SK-N-SH treated with all-trans-retinoic acid at 6 μM for 48 hours (cell line): ENCODE measurements around the gene BUD23.

ENCODE experiments used
- ATAC-seq: fragments of 200-7000 bp; cut with Tn5 transposase; 3 replicates; pipeline ENCODE4 v1.9.1; 2020; ENCODE audit warnings: mild to moderate bottlenecking, moderate library complexity
- CREB5 ChIP-seq: fragments of 250-450 bp; sonication (Bioruptor Pico); IDR thresholded peaks from 2 replicates; pipeline ENCODE4 v1.5.1; 2020; ENCODE audit warnings: low read depth, mild to moderate bottlenecking, moderate library complexity
- CSDC2 ChIP-seq: fragments of 250-450 bp; sonication (Bioruptor Pico); IDR thresholded peaks from 2 replicates; pipeline ENCODE4 v1.5.0; 2020; ENCODE audit warnings: mild to moderate bottlenecking, moderate library complexity
- ESRRG ChIP-seq: fragments of 250-450 bp; sonication (Bioruptor Pico); IDR thresholded peaks from 2 replicates; pipeline ENCODE4 v1.6.1; 2021; ENCODE audit warnings: mild to moderate bottlenecking
- GLIS3 ChIP-seq: fragments of 250-450 bp; sonication (Bioruptor Pico); IDR thresholded peaks from 2 replicates; pipeline ENCODE4 v1.5.0; 2020; ENCODE audit warnings: mild to moderate bottlenecking, moderate library complexity
- ISL1 ChIP-seq: fragments of 250-450 bp; sonication (Bioruptor Pico); IDR thresholded peaks from 2 replicates; pipeline ENCODE4 v2.1.2; 2022; ENCODE audit warnings: mild to moderate bottlenecking, moderate library complexity
- PATZ1 ChIP-seq: fragments of 250-450 bp; sonication (Bioruptor Pico); IDR thresholded peaks from 2 replicates; pipeline ENCODE4 v1.8.0; 2020; ENCODE audit warnings: mild to moderate bottlenecking, moderate library complexity, borderline replicate concordance
- PPARA ChIP-seq: fragments of 250-450 bp; sonication (Bioruptor Pico); IDR thresholded peaks from 2 replicates; pipeline ENCODE4 v1.5.0; 2020; ENCODE audit warnings: mild to moderate bottlenecking, borderline replicate concordance
- RARB ChIP-seq: fragments of 250-450 bp; sonication (Bioruptor Pico); IDR thresholded peaks from 2 replicates; pipeline ENCODE4 v1.8.0; 2021; ENCODE audit warnings: mild to moderate bottlenecking, moderate library complexity
- SNAI2 ChIP-seq: fragments of 250-450 bp; sonication (Bioruptor Pico); IDR thresholded peaks from 2 replicates; pipeline ENCODE4 v1.5.0; 2020; ENCODE audit warnings: mild to moderate bottlenecking, moderate library complexity
- TCF4 ChIP-seq: fragments of 250-450 bp; sonication (Bioruptor Pico); IDR thresholded peaks from 2 replicates; pipeline ENCODE4 v1.8.0; 2021; ENCODE audit warnings: mild to moderate bottlenecking, moderate library complexity, borderline replicate concordance
- ZC3H10 ChIP-seq: fragments of 250-450 bp; sonication (Bioruptor Pico); IDR thresholded peaks from 2 replicates; pipeline ENCODE4 v1.5.1; 2021; ENCODE audit warnings: mild to moderate bottlenecking, moderate library complexity
- ZFP3 ChIP-seq: fragments of 250-450 bp; sonication (Bioruptor Pico); IDR thresholded peaks from 2 replicates; pipeline ENCODE4 v1.5.0; 2020; ENCODE audit warnings: mild to moderate bottlenecking, moderate library complexity
- ZFP30 ChIP-seq: fragments of 450-650 bp; formaldehyde crosslinking; IDR thresholded peaks from 2 replicates; pipeline ENCODE4 v1.5.0; 2022; ENCODE audit warnings: mild to moderate bottlenecking, moderate library complexity
- ZNF8 ChIP-seq: fragments of 450-650 bp; formaldehyde crosslinking; IDR thresholded peaks from 2 replicates; pipeline ENCODE4 v1.5.0; 2020; ENCODE audit warnings: mild to moderate bottlenecking, moderate library complexity
- TF ChIP-seq, protein P1 (sequence below): fragments of 250-450 bp; sonication (Bioruptor Pico); IDR thresholded peaks from 2 replicates; pipeline ENCODE4 v1.5.0; 2020; ENCODE audit warnings: mild to moderate bottlenecking, moderate library complexity
- TF ChIP-seq, protein P2 (sequence below): fragments of 250-450 bp; sonication (Bioruptor Pico); IDR thresholded peaks from 2 replicates; pipeline ENCODE4 v1.5.1; 2021; ENCODE audit warnings: mild to moderate bottlenecking, moderate library complexity
- TF ChIP-seq, protein P3 (sequence below): fragments of 250-450 bp; sonication (Bioruptor Pico); IDR thresholded peaks from 2 replicates; pipeline ENCODE4 v1.8.0; 2021; ENCODE audit warnings: low read depth, mild to moderate bottlenecking, moderate library complexity, borderline replicate concordance

The BUD23 gene

DNA sequence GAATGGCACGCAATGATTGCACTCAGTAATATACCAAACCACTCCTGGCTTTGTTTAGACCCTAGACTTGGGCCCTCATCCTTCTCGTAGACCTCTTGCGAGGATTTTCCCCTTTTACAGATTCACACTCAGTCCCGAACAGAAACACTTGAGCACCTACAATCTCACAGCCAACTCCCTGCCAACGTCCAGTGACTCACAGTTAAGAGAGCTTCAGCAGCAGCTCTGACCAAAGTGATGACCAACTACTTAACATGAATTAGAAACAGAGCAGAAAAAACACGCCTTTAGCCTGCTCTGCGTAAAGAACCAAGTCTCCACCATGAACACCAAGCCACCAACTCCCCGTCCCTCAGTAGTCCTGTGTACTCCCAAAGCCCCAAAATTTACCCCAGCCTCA, 2.4 kb upstream of the BUD23 start:
- TF ChIP-seq ZC3H10 (CRISPR knock-in tag) (no peak), ZFP3 (no peak), PPARA (CRISPR knock-in tag) (no peak), PATZ1 (CRISPR knock-in tag) (no peak), TCF4 (CRISPR knock-in tag) (no peak), GLIS3 (CRISPR knock-in tag) (no peak), SNAI2 (CRISPR knock-in tag) (no peak), ZFP30 (no peak), ISL1 (CRISPR knock-in tag) (no peak), RARB (CRISPR knock-in tag) (no peak)
- TF ChIP-seq, protein P1, sequence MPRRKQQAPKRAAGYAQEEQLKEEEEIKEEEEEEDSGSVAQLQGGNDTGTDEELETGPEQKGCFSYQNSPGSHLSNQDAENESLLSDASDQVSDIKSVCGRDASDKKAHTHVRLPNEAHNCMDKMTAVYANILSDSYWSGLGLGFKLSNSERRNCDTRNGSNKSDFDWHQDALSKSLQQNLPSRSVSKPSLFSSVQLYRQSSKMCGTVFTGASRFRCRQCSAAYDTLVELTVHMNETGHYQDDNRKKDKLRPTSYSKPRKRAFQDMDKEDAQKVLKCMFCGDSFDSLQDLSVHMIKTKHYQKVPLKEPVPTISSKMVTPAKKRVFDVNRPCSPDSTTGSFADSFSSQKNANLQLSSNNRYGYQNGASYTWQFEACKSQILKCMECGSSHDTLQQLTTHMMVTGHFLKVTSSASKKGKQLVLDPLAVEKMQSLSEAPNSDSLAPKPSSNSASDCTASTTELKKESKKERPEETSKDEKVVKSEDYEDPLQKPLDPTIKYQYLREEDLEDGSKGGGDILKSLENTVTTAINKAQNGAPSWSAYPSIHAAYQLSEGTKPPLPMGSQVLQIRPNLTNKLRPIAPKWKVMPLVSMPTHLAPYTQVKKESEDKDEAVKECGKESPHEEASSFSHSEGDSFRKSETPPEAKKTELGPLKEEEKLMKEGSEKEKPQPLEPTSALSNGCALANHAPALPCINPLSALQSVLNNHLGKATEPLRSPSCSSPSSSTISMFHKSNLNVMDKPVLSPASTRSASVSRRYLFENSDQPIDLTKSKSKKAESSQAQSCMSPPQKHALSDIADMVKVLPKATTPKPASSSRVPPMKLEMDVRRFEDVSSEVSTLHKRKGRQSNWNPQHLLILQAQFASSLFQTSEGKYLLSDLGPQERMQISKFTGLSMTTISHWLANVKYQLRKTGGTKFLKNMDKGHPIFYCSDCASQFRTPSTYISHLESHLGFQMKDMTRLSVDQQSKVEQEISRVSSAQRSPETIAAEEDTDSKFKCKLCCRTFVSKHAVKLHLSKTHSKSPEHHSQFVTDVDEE = no peak
- TF ChIP-seq, protein P2, sequence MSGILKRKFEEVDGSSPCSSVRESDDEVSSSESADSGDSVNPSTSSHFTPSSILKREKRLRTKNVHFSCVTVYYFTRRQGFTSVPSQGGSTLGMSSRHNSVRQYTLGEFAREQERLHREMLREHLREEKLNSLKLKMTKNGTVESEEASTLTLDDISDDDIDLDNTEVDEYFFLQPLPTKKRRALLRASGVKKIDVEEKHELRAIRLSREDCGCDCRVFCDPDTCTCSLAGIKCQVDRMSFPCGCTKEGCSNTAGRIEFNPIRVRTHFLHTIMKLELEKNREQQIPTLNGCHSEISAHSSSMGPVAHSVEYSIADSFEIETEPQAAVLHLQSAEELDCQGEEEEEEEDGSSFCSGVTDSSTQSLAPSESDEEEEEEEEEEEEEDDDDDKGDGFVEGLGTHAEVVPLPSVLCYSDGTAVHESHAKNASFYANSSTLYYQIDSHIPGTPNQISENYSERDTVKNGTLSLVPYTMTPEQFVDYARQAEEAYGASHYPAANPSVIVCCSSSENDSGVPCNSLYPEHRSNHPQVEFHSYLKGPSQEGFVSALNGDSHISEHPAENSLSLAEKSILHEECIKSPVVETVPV (CRISPR knock-in tag) = no peak
- TF ChIP-seq, protein P3, sequence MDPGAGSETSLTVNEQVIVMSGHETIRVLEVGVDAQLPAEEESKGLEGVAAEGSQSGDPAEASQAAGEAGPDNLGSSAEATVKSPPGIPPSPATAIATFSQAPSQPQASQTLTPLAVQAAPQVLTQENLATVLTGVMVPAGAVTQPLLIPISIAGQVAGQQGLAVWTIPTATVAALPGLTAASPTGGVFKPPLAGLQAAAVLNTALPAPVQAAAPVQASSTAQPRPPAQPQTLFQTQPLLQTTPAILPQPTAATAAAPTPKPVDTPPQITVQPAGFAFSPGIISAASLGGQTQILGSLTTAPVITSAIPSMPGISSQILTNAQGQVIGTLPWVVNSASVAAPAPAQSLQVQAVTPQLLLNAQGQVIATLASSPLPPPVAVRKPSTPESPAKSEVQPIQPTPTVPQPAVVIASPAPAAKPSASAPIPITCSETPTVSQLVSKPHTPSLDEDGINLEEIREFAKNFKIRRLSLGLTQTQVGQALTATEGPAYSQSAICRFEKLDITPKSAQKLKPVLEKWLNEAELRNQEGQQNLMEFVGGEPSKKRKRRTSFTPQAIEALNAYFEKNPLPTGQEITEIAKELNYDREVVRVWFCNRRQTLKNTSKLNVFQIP (CRISPR knock-in tag) = no peak
- no peak for ATAC-seq

DNA sequence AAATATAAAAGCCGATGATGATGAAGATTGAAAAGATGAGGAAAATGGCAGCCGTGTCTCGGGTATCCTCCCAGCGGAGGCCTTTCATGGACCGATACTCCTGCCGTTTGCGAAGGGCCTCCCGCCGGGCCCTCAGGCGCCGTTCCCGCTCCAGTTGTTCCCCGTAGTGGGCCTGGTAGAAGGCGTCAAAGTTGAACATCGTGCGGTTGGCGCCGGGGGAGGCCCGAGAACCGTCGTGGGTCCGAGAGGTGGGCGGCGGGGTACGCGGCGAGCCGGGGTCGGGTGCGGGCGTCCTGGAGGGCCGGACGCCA, 697 bp upstream of the BUD23 start:
- TF ChIP-seq CREB5 = no peak
- no peak for TF ChIP-seq ESRRG (CRISPR knock-in tag)
- TF ChIP-seq, protein P3 (CRISPR knock-in tag) = no peak
- TF ChIP-seq PPARA (CRISPR knock-in tag) = no peak
- ATAC-seq = peak; percentile 6

DNA sequence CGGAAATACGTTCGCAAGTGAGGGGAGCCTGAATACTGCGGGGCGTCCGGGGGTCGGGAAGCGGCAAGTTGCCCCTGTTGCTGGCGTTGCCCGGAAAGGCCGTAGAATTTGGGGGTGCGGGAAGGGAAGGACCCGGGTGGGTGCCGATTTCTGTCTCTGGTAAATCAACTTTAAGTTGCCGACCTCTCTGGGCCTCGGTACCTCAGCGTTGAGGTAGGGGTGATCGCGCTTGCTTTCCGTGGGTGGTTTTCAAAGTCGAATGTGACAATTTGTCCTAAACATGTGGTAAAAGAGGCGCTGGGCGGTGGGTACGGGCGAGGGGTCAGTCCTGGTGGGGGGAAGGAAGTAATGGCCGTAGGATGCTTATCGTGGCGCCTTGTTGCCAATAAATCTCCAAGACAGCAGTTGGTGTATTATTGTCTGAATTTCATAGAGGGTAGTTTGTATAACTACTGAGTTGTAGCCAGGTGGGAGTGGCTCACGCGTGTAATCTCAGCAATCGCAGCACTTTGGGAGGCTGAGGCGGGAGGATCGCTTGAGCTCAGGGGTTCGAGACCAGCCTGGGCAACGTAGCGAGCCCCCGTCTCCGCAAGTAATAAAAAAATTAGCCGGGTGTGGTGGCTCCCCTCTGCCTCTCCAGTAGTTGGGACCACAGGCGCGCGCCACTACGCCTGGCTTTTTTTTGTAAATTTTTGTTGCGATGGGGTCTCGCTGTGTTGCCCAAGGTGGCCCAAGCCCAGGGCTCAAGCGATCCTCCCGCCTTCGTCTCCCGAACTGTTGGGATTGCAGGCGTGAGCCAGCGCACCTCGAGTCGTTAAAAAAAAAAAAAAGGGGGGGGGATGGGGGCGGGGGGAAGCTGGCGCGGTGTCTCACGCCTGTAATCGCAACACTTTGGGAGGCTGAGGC, 644 bp downstream of the BUD23 start:
- ATAC-seq = peak; percentile 23
- no peak for TF ChIP-seq ZC3H10 (CRISPR knock-in tag)

GRCh38 chr7:73685311-73685710, 1.9 kb downstream of the BUD23 start:
- no peak for ATAC-seq
- TF ChIP-seq TCF4 (CRISPR knock-in tag) (no peak), ZNF8 (no peak), PPARA (CRISPR knock-in tag) (no peak), ZFP30 (no peak), CSDC2 (CRISPR knock-in tag) (no peak), CREB5 (no peak), ISL1 (CRISPR knock-in tag) (no peak), ZC3H10 (CRISPR knock-in tag) (no peak), PATZ1 (CRISPR knock-in tag) (no peak), GLIS3 (CRISPR knock-in tag) (no peak)
- TF ChIP-seq, protein P3 (CRISPR knock-in tag) = no peak
